Measurements from ENCODE around the gene FBXO47. TPM values are rescaled to one million over a fixed set of nuclear protein-coding genes. Genes with fewer than 3 reads are reported as not detected.

The FBXO47 gene
- total RNA-seq, 1 donor from 2014 or later, result not detected

DNA sequence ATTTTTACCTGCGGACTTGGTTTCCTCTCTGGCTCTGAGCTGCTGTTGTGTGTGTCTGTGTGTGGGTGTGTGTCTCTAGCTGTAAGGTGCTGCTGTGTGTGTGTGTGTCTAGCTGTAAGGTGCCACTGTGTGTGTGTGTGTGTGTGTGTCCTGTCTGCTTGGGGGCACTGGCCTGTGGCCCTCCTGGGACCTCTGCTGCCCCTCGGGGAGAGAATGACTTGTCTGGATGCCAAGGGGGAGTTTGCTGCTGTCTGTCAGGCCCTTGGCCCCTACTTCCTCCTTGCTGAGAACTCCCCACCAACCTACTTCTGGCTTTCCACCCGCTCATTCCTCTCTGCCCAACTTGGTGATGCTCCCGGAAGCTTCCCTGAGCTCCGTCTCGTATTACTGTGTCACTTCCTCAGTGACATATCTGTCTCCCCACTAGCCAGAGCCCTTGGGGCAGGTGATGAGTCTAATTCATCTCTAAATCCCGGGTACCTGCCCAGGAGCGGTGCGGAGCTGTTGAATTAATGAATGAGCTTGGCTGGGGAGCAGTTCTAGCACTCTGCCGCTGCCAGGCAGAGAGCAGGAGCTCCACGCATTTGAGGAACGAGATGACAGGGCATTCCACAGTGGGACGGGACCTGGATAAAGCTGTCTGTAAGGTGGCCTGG lies 45.3 kb downstream of the FBXO47 start:
- H3K4me3 ChIP-seq (ENCODE audit: low read depth, low read length), result no peak overlapping the region
- DNase-seq (ENCODE audit: low read depth) (no peak), FAIRE-seq (peak; percentile 18)
- H3K27me3 ChIP-seq (ENCODE audit: control insufficient read depth, insufficient read depth, low read length), result no peaks in the 10 kb centered on the region
- peaks cover 23% of the 10 kb centered on the region for H3K36me3 ChIP-seq (ENCODE audit: control insufficient read depth, insufficient read depth, low read length)
- TF ChIP-seq, protein P1, sequence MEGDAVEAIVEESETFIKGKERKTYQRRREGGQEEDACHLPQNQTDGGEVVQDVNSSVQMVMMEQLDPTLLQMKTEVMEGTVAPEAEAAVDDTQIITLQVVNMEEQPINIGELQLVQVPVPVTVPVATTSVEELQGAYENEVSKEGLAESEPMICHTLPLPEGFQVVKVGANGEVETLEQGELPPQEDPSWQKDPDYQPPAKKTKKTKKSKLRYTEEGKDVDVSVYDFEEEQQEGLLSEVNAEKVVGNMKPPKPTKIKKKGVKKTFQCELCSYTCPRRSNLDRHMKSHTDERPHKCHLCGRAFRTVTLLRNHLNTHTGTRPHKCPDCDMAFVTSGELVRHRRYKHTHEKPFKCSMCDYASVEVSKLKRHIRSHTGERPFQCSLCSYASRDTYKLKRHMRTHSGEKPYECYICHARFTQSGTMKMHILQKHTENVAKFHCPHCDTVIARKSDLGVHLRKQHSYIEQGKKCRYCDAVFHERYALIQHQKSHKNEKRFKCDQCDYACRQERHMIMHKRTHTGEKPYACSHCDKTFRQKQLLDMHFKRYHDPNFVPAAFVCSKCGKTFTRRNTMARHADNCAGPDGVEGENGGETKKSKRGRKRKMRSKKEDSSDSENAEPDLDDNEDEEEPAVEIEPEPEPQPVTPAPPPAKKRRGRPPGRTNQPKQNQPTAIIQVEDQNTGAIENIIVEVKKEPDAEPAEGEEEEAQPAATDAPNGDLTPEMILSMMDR (IDR thresholded peaks at IDR 0.05; ENCODE audit: insufficient read depth, low read length, severe bottlenecking), result no peak

DNA sequence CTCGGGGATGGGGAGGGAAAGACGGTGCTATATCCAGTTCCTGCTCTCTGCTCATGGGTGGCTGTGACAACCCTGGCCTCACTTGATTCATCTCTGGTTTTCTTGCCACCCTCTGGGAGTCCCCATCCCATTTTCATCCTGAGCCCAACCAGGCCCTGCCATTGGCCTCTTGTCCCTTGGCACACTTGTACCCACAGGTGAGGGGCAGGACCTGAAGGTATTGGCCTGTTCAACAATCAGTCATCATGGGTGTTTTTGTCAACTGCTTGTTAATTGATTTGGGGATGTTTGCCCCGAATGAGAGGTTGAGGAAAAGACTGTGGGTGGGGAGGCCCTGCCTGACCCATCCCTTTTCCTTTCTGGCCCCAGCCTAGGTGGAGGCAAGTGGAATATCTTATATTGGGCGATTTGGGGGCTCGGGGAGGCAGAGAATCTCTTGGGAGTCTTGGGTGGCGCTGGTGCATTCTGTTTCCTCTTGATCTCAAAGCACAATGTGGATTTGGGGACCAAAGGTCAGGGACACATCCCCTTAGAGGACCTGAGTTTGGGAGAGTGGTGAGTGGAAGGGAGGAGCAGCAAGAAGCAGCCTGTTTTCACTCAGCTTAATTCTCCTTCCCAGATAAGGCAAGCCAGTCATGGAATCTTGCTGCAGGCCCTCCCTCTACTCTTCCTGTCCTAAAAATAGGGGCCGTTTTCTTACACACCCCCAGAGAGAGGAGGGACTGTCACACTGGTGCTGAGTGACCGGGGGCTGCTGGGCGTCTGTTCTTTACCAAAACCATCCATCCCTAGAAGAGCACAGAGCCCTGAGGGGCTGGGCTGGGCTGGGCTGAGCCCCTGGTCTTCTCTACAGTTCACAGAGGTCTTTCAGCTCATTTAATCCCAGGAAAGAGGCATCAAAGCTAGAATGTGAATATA lies 46.6 kb downstream of the FBXO47 start:
- FAIRE-seq, result peak; percentile 84
- H3K36me3 ChIP-seq (ENCODE audit: control insufficient read depth, insufficient read depth, low read length), result peaks cover 27% of the 10 kb centered on the region

DNA sequence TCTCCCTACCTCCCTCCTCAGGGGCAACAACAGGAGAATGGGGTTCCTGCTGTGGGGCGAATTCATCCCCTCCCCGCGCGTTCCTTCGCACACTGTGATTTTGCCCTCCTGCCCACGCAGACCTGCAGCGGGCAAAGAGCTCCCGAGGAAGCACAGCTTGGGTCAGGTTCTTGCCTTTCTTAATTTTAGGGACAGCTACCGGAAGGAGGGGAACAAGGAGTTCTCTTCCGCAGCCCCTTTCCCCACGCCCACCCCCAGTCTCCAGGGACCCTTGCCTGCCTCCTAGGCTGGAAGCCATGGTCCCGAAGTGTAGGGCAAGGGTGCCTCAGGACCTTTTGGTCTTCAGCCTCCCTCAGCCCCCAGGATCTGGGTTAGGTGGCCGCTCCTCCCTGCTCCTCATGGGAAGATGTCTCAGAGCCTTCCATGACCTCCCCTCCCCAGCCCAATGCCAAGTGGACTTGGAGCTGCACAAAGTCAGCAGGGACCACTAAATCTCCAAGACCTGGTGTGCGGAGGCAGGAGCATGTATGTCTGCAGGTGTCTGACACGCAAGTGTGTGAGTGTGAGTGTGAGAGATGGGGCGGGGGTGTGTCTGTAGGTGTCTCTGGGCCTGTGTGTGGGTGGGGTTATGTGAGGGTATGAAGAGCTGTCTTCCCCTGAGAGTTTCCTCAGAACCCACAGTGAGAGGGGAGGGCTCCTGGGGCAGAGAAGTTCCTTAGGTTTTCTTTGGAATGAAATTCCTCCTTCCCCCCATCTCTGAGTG lies 47.7 kb downstream of the FBXO47 start:
- no peak for DNase-seq (ENCODE audit: low read depth)
- no peak for FAIRE-seq
- Histone ChIP-seq H3K27me3 (ENCODE audit: control insufficient read depth, insufficient read depth, low read length) (no peaks in the 10 kb centered on the region), H3K4me3 (ENCODE audit: low read depth, low read length) (no peak overlapping the region), H3K36me3 (ENCODE audit: control insufficient read depth, insufficient read depth, low read length) (peaks cover 38% of the 10 kb centered on the region)
- TF ChIP-seq, protein P1 (IDR thresholded peaks at IDR 0.05; ENCODE audit: insufficient read depth, low read length, severe bottlenecking), result no peak

More for the DNA sequence above, 46.6 kb downstream of the FBXO47 start:
- TF ChIP-seq, protein P1 (IDR thresholded peaks at IDR 0.05; ENCODE audit: insufficient read depth, low read length, severe bottlenecking), result no peak
- no peak for DNase-seq (ENCODE audit: low read depth)
- no peak overlapping the region for H3K4me3 ChIP-seq (ENCODE audit: low read depth, low read length)
- no peaks in the 10 kb centered on the region for H3K27me3 ChIP-seq (ENCODE audit: control insufficient read depth, insufficient read depth, low read length)

DNA sequence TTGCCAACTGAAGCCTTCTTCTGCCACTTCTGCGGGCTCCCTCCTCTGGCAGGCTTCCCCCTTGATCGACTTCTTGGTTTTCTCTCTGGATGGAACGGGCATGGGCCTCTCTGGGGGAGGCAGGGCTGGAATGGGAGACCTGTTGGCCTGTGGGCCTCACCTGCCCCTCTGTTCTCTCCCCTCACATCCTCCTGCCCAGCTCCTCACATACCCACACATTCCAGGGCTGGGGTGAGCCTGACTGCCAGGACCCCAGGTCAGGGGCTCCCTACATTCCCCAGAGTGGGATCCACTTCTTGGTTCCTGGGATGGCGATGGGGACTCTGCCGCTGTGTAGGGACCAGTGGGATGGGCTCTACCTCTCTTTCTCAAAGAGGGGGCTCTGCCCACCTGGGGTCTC lies 48.3 kb downstream of the FBXO47 start:
- no peaks in the 10 kb centered on the region for H3K27me3 ChIP-seq (ENCODE audit: control insufficient read depth, insufficient read depth, low read length)
- no peak for FAIRE-seq
- no peak overlapping the region for H3K4me3 ChIP-seq (ENCODE audit: low read depth, low read length)
- peaks cover 42% of the 10 kb centered on the region for H3K36me3 ChIP-seq (ENCODE audit: control insufficient read depth, insufficient read depth, low read length)
- TF ChIP-seq, protein P1 (IDR thresholded peaks at IDR 0.05; ENCODE audit: insufficient read depth, low read length, severe bottlenecking), result no peak
- DNase-seq (ENCODE audit: low read depth), result no peak

DNA sequence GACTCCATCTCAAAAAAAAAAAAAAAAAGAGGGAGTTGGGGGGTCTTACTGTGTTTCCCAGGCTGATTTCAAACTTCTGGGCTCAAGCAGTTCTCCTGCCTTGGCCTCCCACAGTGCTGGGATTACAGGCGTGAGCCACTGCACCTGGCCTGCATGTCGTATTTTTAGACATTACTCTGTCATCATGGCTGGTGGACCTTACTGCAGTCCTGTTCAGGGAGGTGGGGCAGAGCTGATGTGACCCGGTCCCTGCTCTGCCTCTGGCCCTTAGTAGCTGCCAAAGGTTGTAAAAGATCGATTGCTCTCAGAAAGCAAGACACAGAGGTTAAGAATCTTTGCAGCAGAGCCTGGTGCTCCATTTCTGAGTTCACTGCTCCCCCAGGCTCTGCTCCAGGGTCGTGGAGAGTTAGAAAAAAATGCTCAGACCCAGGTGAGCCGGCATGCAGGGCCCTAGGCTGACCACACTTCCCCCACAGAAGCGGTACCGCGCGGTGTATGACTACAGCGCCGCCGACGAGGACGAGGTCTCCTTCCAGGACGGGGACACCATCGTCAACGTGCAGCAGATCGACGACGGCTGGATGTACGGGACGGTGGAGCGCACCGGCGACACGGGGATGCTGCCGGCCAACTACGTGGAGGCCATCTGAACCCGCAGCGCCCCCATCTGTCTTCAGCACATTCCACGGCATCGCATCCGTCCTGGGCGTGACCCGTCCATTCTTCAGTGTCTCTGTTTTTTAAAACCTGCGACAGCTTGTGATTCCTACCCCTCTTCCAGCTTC lies 48.9 kb downstream of the FBXO47 start:
- TF ChIP-seq, protein P1 (IDR thresholded peaks at IDR 0.05; ENCODE audit: insufficient read depth, low read length, severe bottlenecking), result no peak
- no peak for FAIRE-seq
- no peaks in the 10 kb centered on the region for H3K27me3 ChIP-seq (ENCODE audit: control insufficient read depth, insufficient read depth, low read length)
- H3K36me3 ChIP-seq (ENCODE audit: control insufficient read depth, insufficient read depth, low read length), result peaks cover 44% of the 10 kb centered on the region
- H3K4me3 ChIP-seq (ENCODE audit: low read depth, low read length), result no peak overlapping the region
- DNase-seq (ENCODE audit: low read depth), result no peak

Data from bronchial epithelial cell (primary cell).